ENCODE data around the gene RNLS. TPM values are rescaled to one million over a fixed set of nuclear protein-coding genes. Genes with fewer than 3 reads are reported as not detected.

RNLS gene
- total and polyA plus RNA-seq, 2 of the 8 experiments (the other 6 are each of a cell fraction or from before 2014, with no cell fraction given), result 7.5 to 12.7 TPM

- no peak for FAIRE-seq
These were observed 239.2 kb downstream of the RNLS start for GRCh38 chr10:88343761-88344484.

More at GRCh38 chr10:88343761-88344484, 239.2 kb downstream of the RNLS start:
- no peak overlapping the region for H3K27ac ChIP-seq (ENCODE audit: low read depth, low read length)
- H2BK20ac ChIP-seq (ENCODE audit: low read length), result no peak overlapping the region
- no peaks in the 10 kb centered on the region for H3K79me1 ChIP-seq (ENCODE audit: low read depth, low read length)
- H3K9ac ChIP-seq (replicated peaks in 1 of 4; ENCODE audit: extremely low read depth in 1 of 4, low read depth in 3 of 4, low read length in 3 of 4), result no peak overlapping the region
- H3K23me2 ChIP-seq (ENCODE audit: low read depth, low read length), result no peaks in the 10 kb centered on the region
- H4K91ac ChIP-seq (replicated peaks; ENCODE audit: insufficient read length, low read length), result no peak overlapping the region
- H2AFZ ChIP-seq (ENCODE audit: low read length), result no peak overlapping the region
- TF ChIP-seq USF2 (IDR thresholded peaks at IDR 0.05; ENCODE audit: low read length), result no peak
- TF ChIP-seq TBP (IDR thresholded peaks at IDR 0.05; ENCODE audit: low read depth, low read length), result no peak
- 0 out of 2 replicates have a peak, but pooled peaks have one; percentile 21 for TF ChIP-seq MAFK (IDR thresholded peaks at IDR 0.05; ENCODE audit: low read depth, low read length)
- no peak for TF ChIP-seq CREB1 (IDR thresholded peaks at IDR 0.05)
- no peak overlapping the region for H3K4me3 ChIP-seq (ENCODE audit: extremely low read depth in 1 of 4, insufficient read depth in 2 of 4, low read depth in 3 of 4, low read length in 4 of 4)
- H2AK5ac ChIP-seq (ENCODE audit: low read depth, low read length), result no peak overlapping the region
- H2BK5ac ChIP-seq (ENCODE audit: low read depth, low read length), result no peak overlapping the region
- H2BK12ac ChIP-seq (ENCODE audit: low read depth, low read length), result no peak overlapping the region
- H3K9me3 ChIP-seq (ENCODE audit: insufficient read depth in 2 of 2, low read depth in 1 of 2, low read length in 1 of 2), result no peaks in the 10 kb centered on the region; a peak in 1 of 4 replicates
- no peak overlapping the region for H2BK15ac ChIP-seq (ENCODE audit: low read length)
- H3K18ac ChIP-seq (ENCODE audit: extremely low read depth, low read length), result no peak overlapping the region
- no peak overlapping the region for H3K14ac ChIP-seq (ENCODE audit: insufficient read length)
- H4K5ac ChIP-seq (ENCODE audit: insufficient read length, low read depth, low read length), result no peak overlapping the region
- no peak overlapping the region for H3K4me2 ChIP-seq (ENCODE audit: insufficient read depth in 1 of 2, low read depth in 2 of 2, low read length in 2 of 2)
- no peaks in the 10 kb centered on the region for H3K36me3 ChIP-seq (ENCODE audit: control insufficient read depth in 2 of 4, insufficient read depth in 4 of 4, low read length in 3 of 4)
- ChIA-PET POLR2A (ENCODE audit: partially characterized antibody) (no interaction called here), CTCF (ENCODE audit: partially characterized antibody) (interaction anchor here (1.3 kb wide), 1 partner anchor 13 kb away, joined by 3 read pairs; no protein-coding TSS in a partner anchor)
- no peak overlapping the region for H3K4ac ChIP-seq (replicated peaks; ENCODE audit: insufficient read length, low read depth, low read length)
- no peaks in the 10 kb centered on the region for H4K20me1 ChIP-seq (replicated peaks in 1 of 2; ENCODE audit: control insufficient read depth in 1 of 2, insufficient read depth in 2 of 2, low read length in 2 of 2)
- H4K8ac ChIP-seq (ENCODE audit: extremely low read depth, insufficient read depth, low read length), result no peak overlapping the region
- H3K4me1 ChIP-seq (replicated peaks in 1 of 4; ENCODE audit: control insufficient read depth in 3 of 4, insufficient read depth in 4 of 4, low read length in 3 of 4), result peaks cover 3 to 18% (median 12%) of the 10 kb centered on the region in 4 experiments; a peak in 4 of 7 replicates
- H3K56ac ChIP-seq (replicated peaks; ENCODE audit: insufficient read length, low read depth, low read length), result no peak overlapping the region
- H2BK120ac ChIP-seq (replicated peaks; ENCODE audit: low read depth, low read length), result no peak overlapping the region
- 88% methylated on average over 2 of the region's 2 CpGs; no CpG with 5 or more reads in 1 of the 2 experiments for whole genome bisulfite sequencing, 2 experiments (ENCODE audit: extremely low coverage in 1 of 2, insufficient coverage in 1 of 2, insufficient read length in 1 of 2, insufficient replicate concordance in 2 of 2, low coverage in 1 of 2, low lambda C conversion rate in 2 of 2, missing lambda C conversion rate in 1 of 2)
- H3K27me3 ChIP-seq (replicated peaks in 1 of 4; ENCODE audit: control insufficient read depth in 3 of 4, extremely low read depth in 1 of 4, insufficient read depth in 3 of 4, low read length in 3 of 4), result no peaks in the 10 kb centered on the region
- no peak overlapping the region for H3K23ac ChIP-seq (ENCODE audit: insufficient read length)
- no peaks in the 10 kb centered on the region for H3K79me2 ChIP-seq (ENCODE audit: control insufficient read depth in 1 of 2, insufficient read depth in 2 of 2, low read length in 2 of 2)
- no peak for DNase-seq (ENCODE audit: low read depth in 1 of 2, low spot score in 2 of 2)
